Nucleus accumbens (tissue), 56 donors: ENCODE measurements around the gene SLC39A9.
A peak's percentile ranks its signal among the peaks of the same experiment; 100 is the strongest.
"Not testable (repeated sequence)": the region's sequence is repeated elsewhere in the genome, so short reads cannot be mapped to it uniquely, and the experiment has no call there.

Experiments used
- DNase-seq, 56 donors: peaks; one replicate each; lab custom pipeline; 2025; lab: John Stamatoyannopoulos, UW

SLC39A9 gene

DNA sequence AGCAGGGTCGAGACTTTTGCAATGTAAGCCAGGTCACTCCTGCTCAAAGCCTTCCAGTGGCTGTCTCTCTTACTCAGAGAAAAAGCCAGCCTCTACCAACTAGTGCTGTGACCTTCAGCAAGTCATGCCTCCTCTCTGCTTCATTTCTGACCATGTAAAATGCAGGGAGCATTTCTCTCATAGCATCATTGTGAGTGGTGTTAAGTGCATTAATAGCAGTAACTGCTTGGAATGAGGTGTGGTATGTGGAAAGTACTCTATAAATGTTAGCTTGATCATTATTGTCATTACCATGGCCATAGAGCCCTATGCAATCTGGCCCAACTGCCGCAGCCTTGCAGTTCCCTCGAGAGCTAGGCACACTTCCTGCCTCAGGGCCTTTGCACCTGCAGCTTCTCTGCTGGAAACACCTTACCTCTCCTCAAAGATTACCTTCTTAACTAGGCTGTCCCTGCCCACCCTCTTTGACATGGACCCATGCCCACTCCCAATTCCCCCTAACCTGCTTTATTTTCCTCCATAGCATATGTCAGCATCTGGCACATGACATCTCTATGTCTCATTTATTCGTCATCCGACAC, 96.9 kb downstream of the SLC39A9 start:
- no peak for DNase-seq

DNA sequence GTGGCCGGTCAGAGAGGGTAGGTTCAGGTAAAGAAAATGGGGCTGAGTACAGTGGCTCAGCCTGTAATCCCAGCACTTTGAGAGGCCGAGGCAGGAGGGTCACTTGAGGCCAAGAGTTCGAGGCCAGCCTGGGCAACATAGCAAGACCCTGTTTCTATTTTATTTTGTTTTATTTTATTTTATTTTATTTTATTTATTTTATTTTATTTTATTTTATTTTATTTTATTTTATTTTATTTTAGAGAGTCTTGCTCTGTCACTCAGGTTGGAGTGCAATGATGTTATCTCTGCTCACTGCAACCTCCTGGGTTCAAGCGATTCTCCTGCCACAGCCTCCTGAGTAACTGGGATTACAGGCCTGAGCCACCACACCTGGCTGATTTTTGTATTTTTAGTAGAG, 99.4 kb downstream of the SLC39A9 start:
- DNase-seq = not testable (repeated sequence)

DNA sequence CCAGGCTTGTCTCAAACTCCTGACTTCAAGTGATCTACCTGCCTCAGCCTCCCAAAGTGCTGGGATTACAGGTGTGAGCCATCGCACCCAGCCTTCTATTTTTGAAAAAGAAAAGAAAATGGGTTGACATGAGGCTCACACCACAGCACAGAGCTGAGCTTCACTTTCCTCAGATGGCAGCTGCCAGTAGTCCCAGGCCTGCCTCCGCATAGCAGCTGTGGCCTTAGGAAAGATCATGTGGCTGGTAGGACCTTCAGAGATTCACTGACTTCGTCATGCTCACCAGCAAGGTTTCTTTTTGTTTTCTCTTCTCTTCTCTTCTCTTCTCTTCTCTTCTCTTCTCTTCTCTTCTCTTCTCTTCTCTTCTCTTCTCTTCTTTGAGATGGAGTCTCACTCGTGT, 99.8 kb downstream of the SLC39A9 start:
- DNase-seq = not testable (repeated sequence)

DNA sequence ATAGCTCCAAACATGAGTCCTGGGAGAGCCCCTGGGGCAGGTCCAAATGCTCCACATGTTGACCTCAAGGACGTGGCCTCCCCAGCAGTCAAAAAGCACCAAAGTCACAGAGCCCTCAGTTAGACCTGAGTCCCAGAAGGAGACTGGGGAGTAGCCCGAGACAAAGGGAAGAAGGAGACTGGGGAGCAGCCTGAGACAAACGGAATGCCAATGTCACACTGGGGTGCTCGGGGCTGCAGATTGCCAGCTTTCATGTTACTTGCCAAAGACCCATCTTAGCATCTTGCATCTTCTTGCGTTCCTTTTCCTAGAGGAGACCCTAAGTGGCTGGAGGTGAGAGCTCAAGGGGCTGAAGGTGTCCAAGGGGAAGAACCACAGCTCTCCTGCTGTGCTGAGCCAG, 100.9 kb downstream of the SLC39A9 start:
- DNase-seq = no peak

DNA sequence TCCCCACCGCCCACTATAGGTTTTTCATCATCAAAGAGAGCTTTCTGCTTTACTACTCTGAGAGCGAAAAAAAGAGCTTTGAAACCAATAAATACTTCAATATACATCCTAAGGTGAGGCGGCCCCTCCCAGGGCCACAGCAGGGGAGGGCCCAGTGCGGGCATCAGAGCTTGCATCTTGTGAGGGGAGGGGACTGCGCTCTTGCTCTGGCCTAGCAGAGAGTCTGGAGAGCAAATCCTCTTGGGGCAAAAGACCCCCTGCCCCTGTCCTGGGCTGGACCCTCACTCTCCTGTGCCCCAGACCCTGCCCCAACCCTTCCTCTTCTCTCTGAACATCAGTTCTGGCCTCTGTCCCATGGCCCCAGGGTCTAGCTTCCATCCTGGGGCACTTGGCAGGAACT, 101.6 kb downstream of the SLC39A9 start:
- no peak for DNase-seq

DNA sequence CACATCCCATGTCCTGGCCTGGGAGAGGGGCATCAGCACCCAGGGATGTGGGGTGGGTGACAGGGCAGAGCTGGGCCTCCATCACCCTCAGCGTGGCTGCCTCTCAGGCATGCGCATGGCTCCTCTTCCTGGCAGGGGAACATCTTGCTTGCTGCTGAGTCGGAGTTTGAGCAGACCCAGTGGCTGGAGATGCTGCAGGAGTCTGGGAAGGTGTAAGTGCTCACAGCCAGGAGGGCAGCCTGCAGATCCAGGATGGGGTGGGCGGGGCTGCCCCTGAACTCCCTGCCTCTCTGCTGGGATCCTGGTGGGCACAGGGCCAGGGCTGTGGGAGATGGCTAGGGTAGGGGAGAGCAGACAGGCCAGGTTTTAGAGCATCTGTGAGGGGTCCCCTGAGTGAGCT, 102.2 kb downstream of the SLC39A9 start:
- DNase-seq = peak in 1 of 56 donors; percentile 2

DNA sequence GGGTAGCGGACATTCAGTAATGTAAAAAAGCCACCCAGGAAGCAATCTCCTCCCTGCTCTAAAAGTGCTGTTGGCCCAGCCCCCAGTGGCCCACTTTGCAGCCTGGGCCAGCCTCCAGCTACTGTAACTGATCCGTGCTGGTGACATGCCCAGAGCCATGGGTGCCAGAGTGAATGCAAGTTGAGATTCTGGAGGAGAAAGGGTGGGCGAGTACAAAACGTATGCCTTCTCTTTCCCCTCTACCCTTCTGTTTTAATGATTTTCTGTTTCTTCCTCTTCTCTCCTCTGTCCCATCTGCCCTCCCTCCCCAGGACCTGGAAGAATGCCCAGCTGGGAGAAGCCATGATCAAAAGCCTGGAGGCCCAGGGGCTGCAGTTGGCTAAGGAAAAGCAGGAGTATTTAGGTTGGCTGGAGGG, 102.9 kb downstream of the SLC39A9 start:
- DNase-seq = peak in 41 of 56 donors; percentile 1 to 77 (median 24)

DNA sequence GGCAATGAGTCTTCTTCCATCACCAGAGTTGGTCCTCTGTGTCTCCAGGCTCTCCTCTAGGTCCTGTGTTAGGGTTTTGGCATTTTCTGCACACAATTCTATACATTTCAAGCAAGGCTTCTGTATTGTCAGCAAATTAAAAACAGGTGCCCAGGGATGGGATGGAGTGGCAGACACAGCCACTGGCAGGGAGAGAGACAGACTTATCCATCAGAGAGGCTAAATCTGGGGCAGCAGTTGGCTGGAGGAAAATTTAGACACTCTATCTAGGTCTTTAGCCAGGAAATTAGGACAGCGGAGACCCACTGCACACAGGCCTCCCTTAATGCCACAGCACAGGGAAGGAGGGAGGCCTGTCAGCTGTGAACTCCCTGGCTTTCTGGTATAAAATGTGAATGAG, 106.3 kb downstream of the SLC39A9 start:
- no peak for DNase-seq

DNA sequence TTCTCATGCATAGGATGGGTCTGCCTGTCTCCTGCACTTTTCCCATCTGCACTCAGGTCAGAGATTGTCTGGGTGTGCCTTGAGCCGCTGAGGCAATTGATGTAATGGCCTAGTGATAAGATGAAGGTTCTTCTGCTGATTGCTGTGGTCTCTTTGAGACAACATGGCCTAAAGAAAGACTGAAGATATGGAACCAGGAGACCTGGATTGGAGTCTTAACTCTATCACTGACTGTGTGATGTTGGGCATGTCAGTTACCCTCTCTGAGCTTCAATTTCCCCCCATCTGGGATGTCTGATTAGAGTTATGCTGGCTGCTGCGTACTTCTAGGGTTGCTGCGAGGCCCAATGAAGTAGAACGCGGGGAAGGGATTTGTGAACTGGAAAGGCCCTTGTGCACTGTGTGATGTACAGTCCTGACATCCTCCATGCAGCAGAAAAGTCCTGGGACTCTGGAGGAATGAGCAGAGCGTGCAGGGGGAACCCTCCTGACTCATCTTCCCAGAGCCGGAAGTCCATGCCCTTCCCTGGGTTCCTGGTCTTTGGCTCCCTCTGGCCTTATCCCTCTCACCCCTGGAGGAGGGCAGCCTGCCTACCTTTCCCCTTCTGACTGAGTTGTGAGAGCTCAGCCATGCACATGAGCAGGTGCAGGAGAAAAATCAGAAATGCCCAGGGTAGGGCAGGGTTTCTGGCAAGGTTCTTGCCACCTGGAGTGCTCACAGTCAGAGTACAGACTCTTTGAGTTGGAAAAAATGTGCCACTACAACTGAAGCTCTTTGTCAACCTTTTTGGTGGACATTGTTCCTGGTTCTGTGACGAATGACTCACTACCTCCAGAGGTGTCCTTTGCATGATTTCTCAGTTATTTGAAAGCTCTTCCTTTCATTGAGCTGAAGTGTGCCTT, 107.1 kb downstream of the SLC39A9 start:
- DNase-seq = no peak

DNA sequence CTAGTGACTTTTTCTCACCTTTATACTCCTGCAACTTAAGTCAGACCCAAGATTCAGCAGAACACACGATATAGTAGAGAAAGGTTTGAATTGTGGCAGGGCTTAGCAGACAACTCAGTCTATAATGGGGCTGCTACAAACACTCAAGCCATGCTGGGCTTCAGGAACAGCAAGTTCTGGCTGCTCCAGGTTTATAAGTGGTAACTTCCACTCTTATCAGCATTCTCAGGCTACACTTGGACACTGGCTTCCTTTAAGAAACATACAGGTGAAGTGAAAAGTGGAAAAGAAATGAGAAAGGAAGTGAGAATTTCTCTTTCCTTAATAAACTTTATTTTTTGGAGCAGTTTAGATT, 107.7 kb downstream of the SLC39A9 start:
- no peak for DNase-seq
